ENCODE results near the gene RNASE13.
"Not testable (repeated sequence)": the region's sequence is repeated elsewhere in the genome, so short reads cannot be mapped to it uniquely, and the experiment has no call there.

The RNASE13 gene

DNA sequence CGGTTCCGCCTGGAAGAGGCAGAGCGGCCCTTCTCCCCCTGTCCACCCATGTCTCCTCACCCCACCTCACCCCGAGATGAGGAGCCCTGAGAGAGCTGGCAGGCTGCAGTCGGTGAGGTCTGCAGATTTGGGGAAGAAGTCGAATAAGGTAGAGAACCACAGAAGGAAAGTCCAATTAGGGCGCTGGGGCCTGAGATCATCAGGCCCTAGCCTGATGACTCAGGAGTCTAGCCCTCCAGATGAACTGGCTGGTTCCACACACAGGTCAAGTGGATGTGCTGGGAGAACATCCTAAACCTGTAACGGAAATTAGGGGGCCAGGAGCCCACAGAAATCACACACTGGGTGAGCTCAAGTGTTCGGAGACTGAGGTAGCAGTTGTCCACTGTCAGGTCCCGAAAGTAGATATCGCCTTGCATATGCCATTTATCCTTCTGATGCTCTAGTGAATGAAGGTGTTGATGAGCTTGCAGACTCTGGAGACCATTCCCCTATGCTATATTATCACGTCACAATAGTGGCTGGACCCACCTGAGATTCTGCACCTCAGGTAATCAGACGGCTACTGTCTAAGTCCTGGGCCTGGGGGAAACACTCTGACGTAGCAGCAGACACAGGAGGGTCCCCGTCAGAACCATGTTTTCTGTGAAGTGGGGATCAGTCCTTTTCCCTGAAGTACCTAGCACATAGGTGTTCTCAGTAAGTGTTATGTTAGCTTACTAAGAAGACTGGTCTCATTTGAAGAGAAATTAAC lies 45.7 kb downstream of the RNASE13 start:
- DNase-seq (ENCODE audit: low read depth) = no peak

GRCh38 chr14:20986811-20987210 lies 47.8 kb downstream of the RNASE13 start:
- DNase-seq (ENCODE audit: low read depth) = peak; percentile 82

- not testable (repeated sequence) for DNase-seq (ENCODE audit: low read depth)
Observed at GRCh38 chr14:20985650-20986049, 49.0 kb downstream of the RNASE13 start.
